GM12878 (cell line): ENCODE results near the gene ZNF710. TPM values are rescaled to one million over a fixed set of nuclear protein-coding genes. Genes with fewer than 3 reads are reported as not detected.
A peak's percentile ranks its signal among the peaks of the same experiment; 100 is the strongest.

ENCODE experiments used
- ATAC-seq: fragments of 200-7000 bp; cut with Tn5 transposase; 3 replicates; pipeline ENCODE4 v1.9.1; 2020; ENCODE audit warnings: mild to moderate bottlenecking, moderate library complexity
- BruUV-seq: library from RNA; stranded (reverse); fragments of 400-500 nt; replicated peaks from 2 replicates; lab custom pipeline; 2021; lab: Mats Ljungman, UMichigan
- CTCF ChIA-PET: fragments of 300-600 bp; sonication (Branson Sonifier 250); formaldehyde crosslinking; extraction: SDS; loops from one replicate; lab custom pipeline; 2021; ENCODE audit warnings: inconsistent platforms; lab: Yijun Ruan, JAX
- POLR2A ChIA-PET: fragments of 350-600 bp; formaldehyde crosslinking; extraction: SDS; loops from one replicate; lab custom pipeline; 2021; ENCODE audit warnings: inconsistent platforms; lab: Charles Lee
- RAD21 ChIA-PET: fragments of 300-600 bp; sonication (Branson Sonifier 250); formaldehyde crosslinking; loops from one replicate; lab custom pipeline; 2023; ENCODE audit warnings: antibody characterized with exemption; ENCODE audit not compliant: unreplicated experiment; lab: Charles Lee
- SMC1A ChIA-PET: fragments of 300-600 bp; sonication (Branson Sonifier 250); formaldehyde crosslinking; loops from one replicate; lab custom pipeline; 2023; ENCODE audit not compliant: unreplicated experiment, uncharacterized antibody; lab: Charles Lee
- DNase-seq: peaks from one replicate; pipeline ENCODE4 v3.0.0-alpha.2; 2011; ENCODE audit warnings: low read depth, low spot score
- FAIRE-seq: peaks from 3 replicates; lab custom pipeline; 2011; peaks lifted over from hg19 to GRCh38; lab: Jason Lieb, UNC
- H2AFZ ChIP-seq: 2 replicates; pipeline ENCODE4 v1.6.0; 2011; ENCODE audit warnings: low read depth, low read length, control low read depth; ENCODE audit not compliant: control insufficient read depth
- H3K27ac ChIP-seq: 2 replicates; pipeline ENCODE4 v1.5.1; 2011; ENCODE audit warnings: control low read depth; ENCODE audit not compliant: control insufficient read depth, insufficient read depth
- H3K27me3 ChIP-seq, 2 experiments: replicated peaks in 1 of 2; 2 replicates each; pipeline versions ENCODE4 v1.6.0 to v1.6.1; 2011; ENCODE audit warnings: low read length in 1 of 2; ENCODE audit not compliant: control insufficient read depth in 2 of 2, insufficient read depth in 2 of 2
- H3K36me3 ChIP-seq, 2 experiments: 2 replicates each; pipeline ENCODE4 v1.5.1; 2011; ENCODE audit warnings: low read length in 1 of 2; ENCODE audit not compliant: control insufficient read depth in 2 of 2, insufficient read depth in 2 of 2
- H3K4me1 ChIP-seq: 2 replicates; pipeline ENCODE4 v1.6.1; 2011; ENCODE audit warnings: mild to moderate bottlenecking, low read length, moderate library complexity, mixed read lengths; ENCODE audit not compliant: control insufficient read depth, insufficient read depth
- H3K4me2 ChIP-seq: 2 replicates; pipeline ENCODE4 v1.6.0; 2011; ENCODE audit warnings: control low read depth; ENCODE audit not compliant: control insufficient read depth, insufficient read depth
- H3K4me3 ChIP-seq: fragments of 200-600 bp; sonication (generic); 2 replicates; pipeline ENCODE4 v1.5.1; 2016
- H3K79me2 ChIP-seq: 2 replicates; pipeline ENCODE4 v1.6.0; 2011; ENCODE audit warnings: low read length; ENCODE audit not compliant: control insufficient read depth, insufficient read depth
- H3K9ac ChIP-seq: 2 replicates; pipeline ENCODE4 v1.8.0; 2011; ENCODE audit warnings: low read length, control low read depth, mixed read lengths; ENCODE audit not compliant: control insufficient read depth, insufficient read depth
- H3K9me3 ChIP-seq: replicated peaks from 3 replicates; pipeline ENCODE4 v1.5.1; 2011; ENCODE audit warnings: mild to moderate bottlenecking, low read length; ENCODE audit not compliant: control insufficient read depth, insufficient read depth
- H4K20me1 ChIP-seq: 2 replicates; pipeline ENCODE4 v1.6.0; 2011; ENCODE audit not compliant: control insufficient read depth, insufficient read depth
- ATF7 ChIP-seq: fragments of 450-650 bp; IDR thresholded peaks from 2 replicates; pipeline ENCODE4 v1.6.1; 2016; ENCODE audit warnings: low read depth, mild to moderate bottlenecking
- BCL3 ChIP-seq: IDR thresholded peaks from 2 replicates; pipeline ENCODE4 v1.6.1; 2011; ENCODE audit warnings: borderline replicate concordance, low read depth, mild to moderate bottlenecking, moderate library complexity, low read length; ENCODE audit not compliant: insufficient read depth, poor library complexity, severe bottlenecking
- CBFB ChIP-seq: IDR thresholded peaks from 2 replicates; pipeline ENCODE4 v1.6.1; 2016; ENCODE audit warnings: antibody characterized with exemption, low read depth
- CTCF ChIP-seq, 3 experiments: IDR thresholded peaks in 2 of 3; conservative IDR thresholded peaks in 1 of 3; 2 replicates each; pipeline ENCODE4 v1.5.1; 2011; ENCODE audit warnings: low read depth in 3 of 3, low read length in 3 of 3, mild to moderate bottlenecking in 3 of 3, control low read depth in 2 of 3, moderate library complexity in 2 of 3, inconsistent platforms in 1 of 3, mixed read lengths in 1 of 3; ENCODE audit not compliant: control insufficient read depth in 2 of 3, insufficient read depth in 1 of 3; ENCODE audit errors: extremely low read depth in 1 of 3
- ETV6 ChIP-seq, 2 experiments: fragments of 450-650 bp in 1 of 2; IDR thresholded peaks in 1 of 2; conservative IDR thresholded peaks in 1 of 2; 2 replicates each; pipeline ENCODE4 v1.6.1; 2014; ENCODE audit warnings: antibody characterized with exemption in 1 of 2, borderline replicate concordance in 1 of 2, low read depth in 1 of 2, mild to moderate bottlenecking in 1 of 2, moderate library complexity in 1 of 2
- MEF2A ChIP-seq: IDR thresholded peaks from 2 replicates; pipeline ENCODE4 v1.6.1; 2011; ENCODE audit warnings: low read depth, mild to moderate bottlenecking, low read length, moderate library complexity; ENCODE audit not compliant: insufficient read depth
- MXI1 ChIP-seq: fragments of 150-350 bp; IDR thresholded peaks from 2 replicates; pipeline ENCODE4 v1.6.1; 2011; ENCODE audit warnings: low read depth, mild to moderate bottlenecking, inconsistent platforms, low read length, improper control_type of control experiment
- PAX8 ChIP-seq: fragments of 450-650 bp; IDR thresholded peaks from 2 replicates; pipeline ENCODE4 v1.6.1; 2017; ENCODE audit warnings: mild to moderate bottlenecking, moderate library complexity
- SMAD5 ChIP-seq: IDR thresholded peaks from 2 replicates; pipeline ENCODE4 v1.6.1; 2016; ENCODE audit warnings: antibody characterized with exemption, low read depth
- SMARCA5 ChIP-seq: fragments of 450-650 bp; IDR thresholded peaks from 2 replicates; pipeline ENCODE4 v1.6.1; 2017; ENCODE audit warnings: mild to moderate bottlenecking
- TBL1XR1 ChIP-seq: IDR thresholded peaks from 2 replicates; pipeline ENCODE4 v1.6.1; 2012; ENCODE audit warnings: low read depth, low read length, improper control_type of control experiment
- ZNF622 ChIP-seq: fragments of 450-650 bp; IDR thresholded peaks from 2 replicates; pipeline ENCODE4 v1.6.1; 2017; ENCODE audit warnings: mild to moderate bottlenecking, inconsistent platforms
- WGBS: methylation state at CpG from one replicate; pipeline ENCODE4 v1.1.6; 2016; ENCODE audit warnings: low lambda C conversion rate; ENCODE audit not compliant: insufficient replicate concordance, insufficient coverage; ENCODE audit errors: missing lambda C conversion rate; 5-methylcytosine and 5-hydroxymethylcytosine counted together
- in situ Hi-C: fragments of 300-500 bp; cut with MboI; formaldehyde crosslinking; loops from 9 replicates; pipeline ENCODE4 v1.14.3; 2018; ENCODE audit warnings: mixed read lengths
- intact Hi-C: fragments of 100-400 bp; cut with micrococcal nuclease; formaldehyde crosslinking; loops from one replicate; pipeline ENCODE4 v1.14.2; 2022; ENCODE audit not compliant: unreplicated experiment
- polyA plus RNA-seq, 11 experiments: library from polyadenylated mRNA; depleted of rRNA in 4 of 11; unstranded in 6 of 11; stranded (reverse) in 5 of 11; fragments of >200 nt; fragmentation: Nextera tagmentation in 4 of 11; fragmentation: Illumina TruSeq in 1 of 11; extraction: Ambion mirVana in 4 of 11; extraction: Trizol in 1 of 11; gene quantifications; 1 replicate in 1 of 11; 2 replicates in 10 of 11; pipeline versions ENCODE4 v1.2.1 to v1.2.3, GENCODE V29; 2011 to 2016; ENCODE audit warnings: inconsistent platforms in 2 of 11, missing spikeins in 2 of 11, low read depth in 1 of 11
- total RNA-seq, 4 experiments: library from RNA; depleted of rRNA in 3 of 4; stranded (reverse); fragments of >200 nt in 3 of 4; fragmentation: Illumina TruSeq in 1 of 4; extraction: Trizol in 1 of 4; gene quantifications; 2 replicates each; pipeline versions ENCODE4 v1.2.1 to v1.2.3, GENCODE V29; 2013 to 2021

ZNF710 gene
- total and polyA plus RNA-seq, 10 of the 15 experiments (the other 5 are each of a cell fraction or from before 2014, with no cell fraction given) = 1.4 to 43.5 (median 9.8) TPM

- no peak overlapping the region for H2AFZ ChIP-seq
- H3K27ac ChIP-seq = no peak overlapping the region
- ChIA-PET SMC1A (interaction anchor here (0.7 kb wide), 1 partner anchor 77 kb away, joined by 3 read pairs; no protein-coding TSS in a partner anchor), RAD21 (no interaction called here), POLR2A (interaction anchor here (0.7 kb wide), 1 partner anchor 37 kb away, joined by 5 read pairs; no protein-coding TSS in a partner anchor), CTCF (interaction anchor here (1.2 to 1.4 kb wide), 2 partner anchors 207 to 228 kb away, joined by 3 read pairs; no protein-coding TSS in a partner anchor)
- TF ChIP-seq ZNF622 = no peak
- FAIRE-seq (no peak), DNase-seq (no peak), ATAC-seq (no peak)
- H4K20me1 ChIP-seq = no peaks in the 10 kb centered on the region
- no peaks in the 10 kb centered on the region for H3K4me1 ChIP-seq
- BruUV-seq = no TSS peak
- H3K27me3 ChIP-seq = no peaks in the 10 kb centered on the region
- intact Hi-C loops (no loop called here), in situ Hi-C loops (no loop called here)
- H3K36me3 ChIP-seq = no peaks in the 10 kb centered on the region
- H3K9me3 ChIP-seq = no peaks in the 10 kb centered on the region
- no peaks in the 10 kb centered on the region for H3K79me2 ChIP-seq
- no peak overlapping the region for H3K4me3 ChIP-seq
- no peak overlapping the region for H3K9ac ChIP-seq
- 45% methylated on average over 4 of the region's 4 CpGs for WGBS
- H3K4me2 ChIP-seq = no peak overlapping the region
Measured at GRCh38 chr15:89967881-89968280, 33.2 kb upstream of the ZNF710 start.

DNA sequence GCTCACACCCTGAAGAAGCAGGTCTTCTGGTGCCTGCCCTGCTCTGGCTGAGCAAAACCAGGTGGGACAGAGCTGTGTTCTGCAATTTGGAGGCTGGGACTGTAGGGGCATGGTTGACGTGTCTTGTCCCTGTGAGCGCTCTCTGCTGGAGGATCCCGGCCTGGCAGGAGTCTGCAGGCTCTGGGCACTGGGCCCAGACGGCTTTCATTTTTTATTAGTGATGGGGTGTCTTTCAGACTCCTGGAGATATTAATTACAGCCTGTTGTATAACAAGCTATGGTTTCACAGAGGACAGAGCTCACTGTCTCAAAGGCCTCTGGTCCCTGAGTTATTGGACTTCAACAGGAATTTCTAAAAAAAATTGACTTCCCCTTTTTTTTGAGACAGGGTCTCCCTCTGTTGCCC lies 29.5 kb upstream of the ZNF710 start:
- in situ Hi-C loops (no loop called here), intact Hi-C loops (loop anchor here (2.0 to 5.0 kb wide), 2 partner anchors 73 to 209 kb away; no protein-coding TSS in a partner anchor)
- FAIRE-seq = peak; percentile 68
- ATAC-seq = peak; percentile 100
- Histone ChIP-seq H3K27ac (no peak overlapping the region), H3K9me3 (no peaks in the 10 kb centered on the region), H2AFZ (no peak overlapping the region; the same call in 1 of the 2 replicates), H3K9ac (no peak overlapping the region), H3K4me1 (no peaks in the 10 kb centered on the region), H3K27me3 (no peaks in the 10 kb centered on the region), H3K4me3 (no peak overlapping the region), H3K36me3 (no peaks in the 10 kb centered on the region), H3K79me2 (no peaks in the 10 kb centered on the region), H3K4me2 (no peak overlapping the region), H4K20me1 (no peaks in the 10 kb centered on the region)
- SMC1A ChIA-PET = interaction anchor here (0.6 to 2.1 kb wide), 10 partner anchors 14 to 210 kb away, joined by 3 to 10 read pairs (median 3); no protein-coding TSS in a partner anchor
- BruUV-seq = no TSS peak
- WGBS = 0% methylated on average over 4 of the region's 4 CpGs
- POLR2A ChIA-PET = interaction anchor here (0.5 kb wide), 1 partner anchor 86 kb away, joined by 3 read pairs; no protein-coding TSS in a partner anchor
- CTCF ChIA-PET = interaction anchor here (0.6 to 2.5 kb wide), 23 partner anchors 9 to 233 kb away, joined by 3 to 20 read pairs (median 4); no protein-coding TSS in a partner anchor
- peak; percentile 11 for DNase-seq
- RAD21 ChIA-PET = interaction anchor here (0.8 to 1.7 kb wide), 4 partner anchors 42 to 211 kb away, joined by 3 to 6 read pairs (median 4); partner anchors contain the start of gene AP3S2
- TF ChIP-seq SMARCA5 = no peak; the same call in 1 of the 2 replicates
- no peak for TF ChIP-seq MEF2A
- TF ChIP-seq CBFB = no peak
- peak; percentile 74 to 86 (median 86) for TF ChIP-seq CTCF (IDR thresholded peaks at IDR 0.05 in 2 of 3, conservative IDR thresholded peaks at IDR 0.05 in 1 of 3; ENCODE audit: control insufficient read depth in 2 of 3, extremely low read depth in 1 of 3, insufficient read depth in 1 of 3, low read depth in 3 of 3, low read length in 3 of 3)
- no peak for TF ChIP-seq ETV6 (conservative IDR thresholded peaks at IDR 0.05 in 1 of 2, IDR thresholded peaks at IDR 0.05 in 1 of 2; ENCODE audit: borderline replicate concordance in 1 of 2, low read depth in 1 of 2)
- no peak for TF ChIP-seq ATF7
- TF ChIP-seq SMAD5 = no peak
- no peak for TF ChIP-seq BCL3
- TF ChIP-seq MXI1 = no peak
- no peak for TF ChIP-seq TBL1XR1
- TF ChIP-seq PAX8 = no peak
